Activated T-cell treated with anti-CD3 and anti-CD28 coated beads for 48 hours (primary cell): ENCODE measurements around the gene ALG3.
A peak's percentile ranks its signal among the peaks of the same experiment; 100 is the strongest.

ENCODE experiments used
- DNase-seq: peaks from one replicate; pipeline ENCODE4 v3.0.0-alpha.2; 2020; ENCODE audit warnings: low read depth

ALG3 gene

GRCh38 chr3:184234671-184235380, 13.9 kb downstream of the ALG3 start:
- DNase-seq: no peak

GRCh38 chr3:184234224-184234623, 14.5 kb downstream of the ALG3 start:
- DNase-seq: no peak

GRCh38 chr3:184233127-184233843, 15.5 kb downstream of the ALG3 start:
- no peak for DNase-seq

GRCh38 chr3:184231671-184232070, 17.1 kb downstream of the ALG3 start:
- no peak for DNase-seq

GRCh38 chr3:184230603-184231528, 17.9 kb downstream of the ALG3 start:
- no peak for DNase-seq

- no peak for DNase-seq
These were observed 18.6 kb downstream of the ALG3 start for GRCh38 chr3:184230081-184230602.

GRCh38 chr3:184229394-184230080, 19.2 kb downstream of the ALG3 start, which contains the start of gene VWA5B2:
VWA5B2 (plus strand) TSS chr3:184229585; CDS start chr3:184230529, 944 bp downstream.
- DNase-seq: peak; percentile 75

- DNase-seq: no peak
These were observed 20.2 kb downstream of the ALG3 start for GRCh38 chr3:184228376-184229137.

GRCh38 chr3:184227481-184227935, 21.3 kb downstream of the ALG3 start:
- peak; percentile 44 for DNase-seq

- no peak for DNase-seq
These were observed 24.8 kb downstream of the ALG3 start for GRCh38 chr3:184223946-184224345.

- no peak for DNase-seq
These were observed 26.2 kb downstream of the ALG3 start for GRCh38 chr3:184222521-184222920.

GRCh38 chr3:184218814-184219213, 29.9 kb downstream of the ALG3 start:
- DNase-seq: no peak

GRCh38 chr3:184211718-184212117, 37.0 kb downstream of the ALG3 start:
- DNase-seq: no peak

GRCh38 chr3:184211297-184211696, 37.5 kb downstream of the ALG3 start:
- DNase-seq: no peak

GRCh38 chr3:184209146-184209923, 39.4 kb downstream of the ALG3 start:
- DNase-seq: no peak

- DNase-seq: no peak
These were observed 45.2 kb downstream of the ALG3 start for GRCh38 chr3:184203526-184203925.

- DNase-seq: no peak
These were observed 47.9 kb downstream of the ALG3 start for GRCh38 chr3:184200825-184201224.

- no peak for DNase-seq
These were observed 50.3 kb downstream of the ALG3 start for GRCh38 chr3:184198509-184198908.

GRCh38 chr3:184196536-184196935, 52.2 kb downstream of the ALG3 start:
- DNase-seq: no peak

GRCh38 chr3:184193991-184194539, 54.7 kb downstream of the ALG3 start:
- DNase-seq: no peak
